HEK293 (cell line): ENCODE measurements around the gene ADRA2C.
A peak's percentile ranks its signal among the peaks of the same experiment; 100 is the strongest.

Source experiments
- CTCF ChIA-PET: fragments of 350-600 bp; formaldehyde crosslinking; extraction: SDS; loops from one replicate; lab custom pipeline; 2021; ENCODE audit warnings: antibody characterized with exemption; lab: Yijun Ruan, JAX
- POLR2A ChIA-PET: fragments of 300-600 bp; formaldehyde crosslinking; extraction: SDS; loops from one replicate; lab custom pipeline; 2020; ENCODE audit warnings: antibody characterized with exemption, inconsistent platforms; lab: Yijun Ruan, JAX
- H3K27ac ChIP-seq: fragments of 200-500 bp; sonication (Bioruptor generic); 2 replicates; pipeline ENCODE4 v1.5.1; 2014; ENCODE audit warnings: low read depth, low read length, control low read depth, inconsistent platforms; ENCODE audit errors: extremely low read depth
- H3K36me3 ChIP-seq, 2 experiments: fragments of 200-500 bp in 1 of 2; sonication (Bioruptor generic) in 1 of 2; 1 replicate in 1 of 2; 2 replicates in 1 of 2; pipeline ENCODE4 v1.5.1; 2014 to 2017; ENCODE audit warnings: inconsistent platforms in 2 of 2, low read length in 2 of 2; ENCODE audit not compliant: control insufficient read depth in 2 of 2, insufficient read depth in 1 of 2
- H3K4me1 ChIP-seq: fragments of 200-500 bp; sonication (Bioruptor generic); 2 replicates; pipeline ENCODE4 v1.5.1; 2014; ENCODE audit warnings: mild to moderate bottlenecking, low read length, inconsistent platforms; ENCODE audit not compliant: control insufficient read depth, insufficient read depth
- H3K4me3 ChIP-seq: 2 replicates; pipeline ENCODE4 v1.5.1; 2011; ENCODE audit warnings: low read depth, mild to moderate bottlenecking, control low read depth, low read length, moderate library complexity
- H3K9me3 ChIP-seq: fragments of 200-500 bp; sonication (Bioruptor generic); 2 replicates; pipeline ENCODE4 v1.5.1; 2014; ENCODE audit warnings: low read depth, low read length, inconsistent platforms; ENCODE audit not compliant: control insufficient read depth, insufficient read depth
- ZBTB26 ChIP-seq: fragments of 450-650 bp; formaldehyde crosslinking; optimal IDR thresholded peaks from 2 replicates; pipeline ENCODE3; 2016; ENCODE audit warnings: missing biosample characterization, mild to moderate bottlenecking, missing genetic modification characterization
- ZNF157 ChIP-seq: fragments of 450-650 bp; formaldehyde crosslinking; IDR thresholded peaks from 2 replicates; pipeline ENCODE4 v1.5.1; 2016; ENCODE audit warnings: missing biosample characterization, missing genetic modification characterization
- ZNF184 ChIP-seq: fragments of 450-650 bp; IDR thresholded peaks from 2 replicates; pipeline ENCODE4 v1.5.1; 2018; ENCODE audit warnings: missing biosample characterization, mild to moderate bottlenecking, missing genetic modification characterization
- ZNF221 ChIP-seq: fragments of 450-650 bp; formaldehyde crosslinking; IDR thresholded peaks from 2 replicates; pipeline ENCODE4 v1.5.1; 2017; ENCODE audit warnings: missing biosample characterization, missing genetic modification characterization, borderline replicate concordance
- ZNF248 ChIP-seq: fragments of 450-650 bp; formaldehyde crosslinking; IDR thresholded peaks from 2 replicates; pipeline ENCODE4 v1.5.1; 2017; ENCODE audit warnings: missing biosample characterization, missing genetic modification characterization
- ZNF514 ChIP-seq: fragments of 450-650 bp; formaldehyde crosslinking; IDR thresholded peaks from 2 replicates; pipeline ENCODE4 v1.5.1; 2016; ENCODE audit warnings: missing biosample characterization, missing genetic modification characterization
- ZNF571 ChIP-seq: fragments of 450-650 bp; formaldehyde crosslinking; IDR thresholded peaks from 2 replicates; pipeline ENCODE4 v1.5.0; 2017; ENCODE audit warnings: missing biosample characterization, missing genetic modification characterization
- ZNF600 ChIP-seq: fragments of 450-650 bp; formaldehyde crosslinking; IDR thresholded peaks from 2 replicates; pipeline ENCODE4 v1.5.1; 2016; ENCODE audit warnings: missing biosample characterization, missing genetic modification characterization
- TF ChIP-seq, protein P1 (sequence below): fragments of 450-650 bp; formaldehyde crosslinking; IDR thresholded peaks from 2 replicates; pipeline ENCODE4 v1.5.1; 2016; ENCODE audit warnings: missing biosample characterization, missing genetic modification characterization

Gene ADRA2C

GRCh38 chr4:3765271-3766035 lies 732 bp upstream of the ADRA2C start (continued):
- TF ChIP-seq ZNF157 (tag by site-specific recombination) (no peak), ZNF600 (tag by site-specific recombination) (peak; percentile 89), ZBTB26 (tag by site-specific recombination) (peak; percentile 70)
- TF ChIP-seq, all 188 proteins: peak for 10

GRCh38 chr4:3766785-3767569 lies 792 bp downstream of the ADRA2C start:
- TF ChIP-seq ZNF184 (tag by site-specific recombination) (no peak), ZBTB26 (tag by site-specific recombination) (peak; percentile 29)
- no peaks in the 10 kb centered on the region for H3K4me1 ChIP-seq
- ChIA-PET CTCF (interaction anchor here (0.8 to 2.5 kb wide), 3 partner anchors 12 to 114 kb away, joined by 5 to 10 read pairs (median 9); no protein-coding TSS in a partner anchor), POLR2A (interaction anchor here (1.2 kb wide), 1 partner anchor 13 kb away, joined by 4 read pairs; no protein-coding TSS in a partner anchor)
- peak overlapping the region; percentile 53; the same call in 1 of the 2 replicates for H3K27ac ChIP-seq
- H3K9me3 ChIP-seq = no peaks in the 10 kb centered on the region
- no peak overlapping the region for H3K4me3 ChIP-seq
- H3K36me3 ChIP-seq = no peaks in the 10 kb centered on the region

DNA sequence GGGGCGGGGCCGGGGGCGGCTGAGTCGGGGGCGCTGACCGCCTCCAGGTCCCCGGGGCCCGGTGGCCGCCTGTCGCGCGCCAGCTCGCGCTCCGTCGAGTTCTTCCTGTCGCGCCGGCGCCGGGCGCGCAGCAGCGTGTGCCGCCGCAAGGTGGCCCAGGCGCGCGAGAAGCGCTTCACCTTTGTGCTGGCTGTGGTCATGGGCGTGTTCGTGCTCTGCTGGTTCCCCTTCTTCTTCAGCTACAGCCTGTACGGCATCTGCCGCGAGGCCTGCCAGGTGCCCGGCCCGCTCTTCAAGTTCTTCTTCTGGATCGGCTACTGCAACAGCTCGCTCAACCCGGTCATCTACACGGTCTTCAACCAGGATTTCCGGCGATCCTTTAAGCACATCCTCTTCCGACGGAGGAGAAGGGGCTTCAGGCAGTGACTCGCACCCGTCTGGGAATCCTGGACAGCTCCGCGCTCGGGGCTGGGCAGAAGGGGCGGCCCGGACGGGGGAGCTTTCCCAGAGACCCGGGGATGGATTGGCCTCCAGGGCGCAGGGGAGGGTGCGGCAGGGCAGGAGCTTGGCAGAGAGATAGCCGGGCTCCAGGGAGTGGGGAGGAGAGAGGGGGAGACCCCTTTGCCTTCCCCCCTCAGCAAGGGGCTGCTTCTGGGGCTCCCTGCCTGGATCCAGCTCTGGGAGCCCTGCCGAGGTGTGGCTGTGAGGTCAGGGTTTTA lies 1.5 kb downstream of the ADRA2C start:
- Histone ChIP-seq H3K27ac (no peak overlapping the region), H3K9me3 (no peaks in the 10 kb centered on the region), H3K4me1 (no peaks in the 10 kb centered on the region), H3K36me3 (no peaks in the 10 kb centered on the region), H3K4me3 (no peak overlapping the region)
- TF ChIP-seq ZNF514 (no peak), ZNF221 (tag by site-specific recombination) (no peak), ZNF248 (tag by site-specific recombination) (no peak), ZNF571 (tag by site-specific recombination) (no peak)
- TF ChIP-seq, protein P1, sequence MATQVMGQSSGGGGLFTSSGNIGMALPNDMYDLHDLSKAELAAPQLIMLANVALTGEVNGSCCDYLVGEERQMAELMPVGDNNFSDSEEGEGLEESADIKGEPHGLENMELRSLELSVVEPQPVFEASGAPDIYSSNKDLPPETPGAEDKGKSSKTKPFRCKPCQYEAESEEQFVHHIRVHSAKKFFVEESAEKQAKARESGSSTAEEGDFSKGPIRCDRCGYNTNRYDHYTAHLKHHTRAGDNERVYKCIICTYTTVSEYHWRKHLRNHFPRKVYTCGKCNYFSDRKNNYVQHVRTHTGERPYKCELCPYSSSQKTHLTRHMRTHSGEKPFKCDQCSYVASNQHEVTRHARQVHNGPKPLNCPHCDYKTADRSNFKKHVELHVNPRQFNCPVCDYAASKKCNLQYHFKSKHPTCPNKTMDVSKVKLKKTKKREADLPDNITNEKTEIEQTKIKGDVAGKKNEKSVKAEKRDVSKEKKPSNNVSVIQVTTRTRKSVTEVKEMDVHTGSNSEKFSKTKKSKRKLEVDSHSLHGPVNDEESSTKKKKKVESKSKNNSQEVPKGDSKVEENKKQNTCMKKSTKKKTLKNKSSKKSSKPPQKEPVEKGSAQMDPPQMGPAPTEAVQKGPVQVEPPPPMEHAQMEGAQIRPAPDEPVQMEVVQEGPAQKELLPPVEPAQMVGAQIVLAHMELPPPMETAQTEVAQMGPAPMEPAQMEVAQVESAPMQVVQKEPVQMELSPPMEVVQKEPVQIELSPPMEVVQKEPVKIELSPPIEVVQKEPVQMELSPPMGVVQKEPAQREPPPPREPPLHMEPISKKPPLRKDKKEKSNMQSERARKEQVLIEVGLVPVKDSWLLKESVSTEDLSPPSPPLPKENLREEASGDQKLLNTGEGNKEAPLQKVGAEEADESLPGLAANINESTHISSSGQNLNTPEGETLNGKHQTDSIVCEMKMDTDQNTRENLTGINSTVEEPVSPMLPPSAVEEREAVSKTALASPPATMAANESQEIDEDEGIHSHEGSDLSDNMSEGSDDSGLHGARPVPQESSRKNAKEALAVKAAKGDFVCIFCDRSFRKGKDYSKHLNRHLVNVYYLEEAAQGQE = 0 out of 2 replicates have a peak, but pooled peaks have one; percentile 26
- ChIA-PET POLR2A (interaction anchor here (1.2 kb wide), 1 partner anchor 12 kb away, joined by 4 read pairs; no protein-coding TSS in a partner anchor), CTCF (interaction anchor here (0.9 kb wide), 1 partner anchor 12 kb away, joined by 4 read pairs; no protein-coding TSS in a partner anchor)
